ENCODE measurements around the gene FUT8.

Gene FUT8

DNA sequence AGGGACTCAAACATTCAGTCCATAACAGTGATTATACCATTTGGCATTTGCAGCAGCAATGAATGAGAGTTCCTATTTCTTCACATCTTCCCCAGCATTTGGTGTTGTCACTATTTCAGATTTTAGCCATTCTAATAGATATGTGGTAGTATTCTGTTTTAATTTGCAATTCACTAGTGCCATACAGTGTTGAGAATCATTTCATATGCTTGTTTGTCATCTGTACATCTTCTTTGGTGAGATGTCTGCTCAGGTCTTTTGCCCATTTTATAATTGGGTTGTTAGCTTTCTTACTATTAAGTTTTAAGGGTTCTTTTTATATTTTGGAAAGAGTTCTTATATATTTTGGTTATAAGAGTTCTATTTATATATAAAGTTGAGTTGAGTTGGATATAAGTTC lies 276.5 kb downstream of the FUT8 start:
- TF ChIP-seq EP300 (IDR thresholded peaks at IDR 0.05; ENCODE audit: borderline replicate concordance) (no peak), EGR1 (IDR thresholded peaks at IDR 0.05) (no peak), TEAD4 (IDR thresholded peaks at IDR 0.05) (no peak), NFIC (IDR thresholded peaks at IDR 0.05) (no peak), MAX (IDR thresholded peaks at IDR 0.05) (no peak), FOXM1 (IDR thresholded peaks at IDR 0.05; ENCODE audit: borderline replicate concordance, low read depth) (no peak), ZBTB7A (IDR thresholded peaks at IDR 0.05; ENCODE audit: low read depth) (no peak), CREB1 (IDR thresholded peaks at IDR 0.05; ENCODE audit: low read depth) (no peak), RAD21 (IDR thresholded peaks at IDR 0.05; ENCODE audit: low read depth) (no peak), CEBPB (IDR thresholded peaks at IDR 0.05) (no peak), TCF12 (IDR thresholded peaks at IDR 0.05; ENCODE audit: low read depth) (no peak), TAF1 (IDR thresholded peaks at IDR 0.05; ENCODE audit: low read depth) (no peak), REST (IDR thresholded peaks at IDR 0.05; ENCODE audit: low read depth) (no peak)
- TF ChIP-seq, protein P1, sequence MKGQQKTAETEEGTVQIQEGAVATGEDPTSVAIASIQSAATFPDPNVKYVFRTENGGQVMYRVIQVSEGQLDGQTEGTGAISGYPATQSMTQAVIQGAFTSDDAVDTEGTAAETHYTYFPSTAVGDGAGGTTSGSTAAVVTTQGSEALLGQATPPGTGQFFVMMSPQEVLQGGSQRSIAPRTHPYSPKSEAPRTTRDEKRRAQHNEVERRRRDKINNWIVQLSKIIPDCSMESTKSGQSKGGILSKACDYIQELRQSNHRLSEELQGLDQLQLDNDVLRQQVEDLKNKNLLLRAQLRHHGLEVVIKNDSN (IDR thresholded peaks at IDR 0.05), result no peak

DNA sequence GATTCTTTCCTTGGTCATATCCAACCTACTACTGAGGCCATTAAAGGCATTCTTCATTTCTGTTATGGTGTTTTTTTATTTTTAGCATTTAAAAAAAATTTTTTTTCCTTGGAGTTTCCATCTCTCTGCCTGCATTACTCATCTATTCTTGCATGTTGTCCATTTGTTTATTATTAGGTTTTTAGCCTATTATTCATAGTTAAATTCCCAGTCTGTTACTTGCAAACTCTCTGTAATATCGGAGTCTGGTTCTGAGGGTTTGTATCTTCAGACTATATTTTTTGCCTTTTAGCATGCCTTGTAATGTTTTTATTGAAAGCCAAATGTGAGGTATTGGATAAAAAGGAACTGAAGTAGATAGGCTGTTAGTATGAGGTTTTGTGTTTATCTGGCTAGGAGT lies 284.3 kb downstream of the FUT8 start:
- TF ChIP-seq, protein P1 (IDR thresholded peaks at IDR 0.05), result no peak
- TF ChIP-seq REST (IDR thresholded peaks at IDR 0.05; ENCODE audit: low read depth) (no peak), NFIC (IDR thresholded peaks at IDR 0.05) (no peak), YY1 (IDR thresholded peaks at IDR 0.05; ENCODE audit: low read depth) (no peak), ZBTB7A (IDR thresholded peaks at IDR 0.05; ENCODE audit: low read depth) (no peak), TEAD4 (IDR thresholded peaks at IDR 0.05) (no peak), CREB1 (IDR thresholded peaks at IDR 0.05; ENCODE audit: low read depth) (no peak), CEBPB (IDR thresholded peaks at IDR 0.05) (no peak), FOXM1 (IDR thresholded peaks at IDR 0.05; ENCODE audit: borderline replicate concordance, low read depth) (no peak)

DNA sequence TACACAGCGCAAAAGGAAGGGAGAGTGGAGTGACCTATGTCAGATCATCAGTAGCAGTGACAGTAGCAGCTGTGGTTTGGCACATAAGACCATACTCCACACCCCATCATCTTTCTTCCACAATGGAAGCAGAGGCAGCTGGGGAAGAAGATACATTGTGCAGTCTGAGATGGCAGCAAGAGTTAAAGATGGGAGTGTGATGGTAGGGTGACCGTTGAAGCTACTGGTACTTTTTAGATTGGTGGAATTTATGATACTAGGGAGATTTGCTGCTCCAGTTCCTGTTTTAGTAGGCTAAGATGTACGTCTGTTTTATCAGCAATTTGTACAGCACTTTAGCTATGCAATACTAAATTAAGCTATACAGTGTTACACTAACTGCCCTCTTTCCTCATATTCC lies 291.0 kb downstream of the FUT8 start:
- TF ChIP-seq FOXM1 (IDR thresholded peaks at IDR 0.05; ENCODE audit: borderline replicate concordance, low read depth) (no peak), MAX (IDR thresholded peaks at IDR 0.05) (no peak), EP300 (IDR thresholded peaks at IDR 0.05; ENCODE audit: borderline replicate concordance) (no peak), RAD21 (IDR thresholded peaks at IDR 0.05; ENCODE audit: low read depth) (no peak), EGR1 (IDR thresholded peaks at IDR 0.05) (no peak), NFIC (IDR thresholded peaks at IDR 0.05) (no peak), CREB1 (IDR thresholded peaks at IDR 0.05; ENCODE audit: low read depth) (no peak), CEBPB (IDR thresholded peaks at IDR 0.05) (no peak), YY1 (IDR thresholded peaks at IDR 0.05; ENCODE audit: low read depth) (no peak), ZBTB7A (IDR thresholded peaks at IDR 0.05; ENCODE audit: low read depth) (no peak), TEAD4 (IDR thresholded peaks at IDR 0.05) (no peak), REST (IDR thresholded peaks at IDR 0.05; ENCODE audit: low read depth) (no peak), TAF1 (IDR thresholded peaks at IDR 0.05; ENCODE audit: low read depth) (no peak), TCF12 (IDR thresholded peaks at IDR 0.05; ENCODE audit: low read depth) (no peak)
- TF ChIP-seq, protein P1 (IDR thresholded peaks at IDR 0.05), result no peak

DNA sequence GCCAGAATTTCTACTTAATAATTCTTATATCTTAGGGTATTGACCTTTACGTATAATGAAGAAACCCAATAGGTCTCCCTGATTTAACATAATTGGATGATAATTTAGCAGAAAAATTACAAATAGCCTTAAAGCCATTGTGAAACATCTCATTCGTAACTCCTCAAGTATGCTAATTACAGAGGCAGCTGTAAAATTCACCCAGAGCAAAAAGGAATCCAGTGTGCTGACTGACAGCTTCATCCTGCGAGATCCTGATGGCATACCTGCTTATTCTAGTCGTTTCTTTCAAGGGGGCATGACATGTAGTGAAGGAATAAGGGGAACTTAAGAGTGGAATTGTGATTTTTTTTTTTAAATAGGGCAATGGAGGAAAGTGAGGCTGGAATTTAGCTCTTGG lies 291.5 kb downstream of the FUT8 start:
- TF ChIP-seq TCF12 (IDR thresholded peaks at IDR 0.05; ENCODE audit: low read depth), result no peak
- no peak for TF ChIP-seq NFIC (IDR thresholded peaks at IDR 0.05)

All from Ishikawa (cell line).